ENCODE measurements around the gene NCKAP5L. TPM values are rescaled to one million over a fixed set of nuclear protein-coding genes. Genes with fewer than 3 reads are reported as not detected.

The NCKAP5L gene
- total and polyA plus RNA-seq, 2 experiments from 2014 or later = 10.2 to 37.0 TPM

- peaks cover 15% of the 10 kb centered on the region; the same call in 1 of the 2 replicates for H3K79me2 ChIP-seq (replicated peaks; ENCODE audit: insufficient read depth)
- H3K9me3 Mint-ChIP-seq = no peaks in the 10 kb centered on the region
- no peak overlapping the region for H2AFZ ChIP-seq
- no peaks in the 10 kb centered on the region for H3F3A ChIP-seq (replicated peaks; ENCODE audit: low read depth)
- DNase-seq (ENCODE audit: low spot score) (no peak), ATAC-seq (no peak)
- no peak for TF ChIP-seq REST (IDR thresholded peaks at IDR 0.05; ENCODE audit: unreplicated experiment)
- no peak for TF ChIP-seq EZH2phosphoT487 (IDR thresholded peaks at IDR 0.05; ENCODE audit: unreplicated experiment)
- TF ChIP-seq EZH2 (IDR thresholded peaks at IDR 0.05; ENCODE audit: low read depth, unreplicated experiment) = no peak
- no peak for TF ChIP-seq ZNF462 (CRISPR knock-in tag; IDR thresholded peaks at IDR 0.05)
- no peak for TF ChIP-seq ZNF331 (CRISPR knock-in tag; IDR thresholded peaks at IDR 0.05; ENCODE audit: low read depth)
- TF ChIP-seq POLR2AphosphoS5 (IDR thresholded peaks at IDR 0.05; ENCODE audit: low read depth) = no peak
- TF ChIP-seq ETS1 (IDR thresholded peaks at IDR 0.05) = no peak
- H3K4me1 ChIP-seq (ENCODE audit: insufficient read depth) = peaks cover 8% of the 10 kb centered on the region
- H3K27ac ChIP-seq (ENCODE audit: low read depth) = no peak overlapping the region
- H3K4me3 ChIP-seq = no peak overlapping the region
- H3K4me1 Mint-ChIP-seq = peaks cover 14% of the 10 kb centered on the region
- H3K27me3 Mint-ChIP-seq (ENCODE audit: insufficient read depth, low read depth, poor library complexity) = peaks cover 9% of the 10 kb centered on the region
- no peak overlapping the region for H3K27ac Mint-ChIP-seq
- H3K4me2 ChIP-seq = no peak overlapping the region
- no peak overlapping the region for H3K4me3 Mint-ChIP-seq
- peaks cover 25% of the 10 kb centered on the region for H3K36me3 Mint-ChIP-seq (ENCODE audit: low read depth)
- no peaks in the 10 kb centered on the region for H3K9me2 ChIP-seq (ENCODE audit: insufficient read depth)
- 0 out of 2 replicates have a peak, but pooled peaks cover 6% of the 10 kb centered on the region for H3K36me3 ChIP-seq (ENCODE audit: insufficient read depth)
- peaks cover 3% of the 10 kb centered on the region for H4K20me1 ChIP-seq (replicated peaks; ENCODE audit: insufficient read depth)
- no peaks in the 10 kb centered on the region for H3K27me3 ChIP-seq (ENCODE audit: insufficient read depth)
These were observed 24.3 kb downstream of the NCKAP5L start for GRCh38 chr12:49803693-49804450.

Measured in GM23338 (cell line).